KMS-11 (cell line): ENCODE data around the gene GRIP1.

Source experiments
- H2AFZ ChIP-seq: fragments of 200-600 bp; sonication (generic); 2 replicates; pipeline ENCODE4 v1.6.1; 2016; ENCODE audit warnings: antibody characterized with exemption, mixed run types, low read depth
- H3K27ac ChIP-seq: fragments of 200-600 bp; sonication (generic); 2 replicates; pipeline ENCODE4 v1.6.1; 2016; ENCODE audit warnings: mild to moderate bottlenecking, mixed run types
- H3K27me3 ChIP-seq: fragments of 200-600 bp; sonication (generic); 2 replicates; pipeline ENCODE4 v1.6.1; 2017; ENCODE audit warnings: mild to moderate bottlenecking, low read depth, mixed run types, moderate library complexity; ENCODE audit not compliant: insufficient read depth
- H3K36me3 ChIP-seq: fragments of 200-600 bp; sonication (generic); 2 replicates; pipeline ENCODE4 v1.6.1; 2017; ENCODE audit warnings: mild to moderate bottlenecking, mixed run types; ENCODE audit not compliant: insufficient read depth
- H3K4me1 ChIP-seq: fragments of 200-600 bp; sonication (generic); 2 replicates; pipeline ENCODE4 v1.6.1; 2016; ENCODE audit warnings: mild to moderate bottlenecking, low read depth, mixed run types; ENCODE audit not compliant: poor library complexity, severe bottlenecking
- H3K4me2 ChIP-seq: fragments of 200-600 bp; sonication (generic); 2 replicates; pipeline ENCODE4 v1.7.0; 2016; ENCODE audit warnings: mild to moderate bottlenecking, mixed run types
- H3K4me3 ChIP-seq: fragments of 200-600 bp; sonication (generic); IDR thresholded peaks from 2 replicates; pipeline ENCODE4 v1.6.1; 2017; ENCODE audit warnings: low read depth, low read length, mixed read lengths; ENCODE audit not compliant: insufficient read depth
- H3K79me2 ChIP-seq: fragments of 200-600 bp; sonication (generic); 2 replicates; pipeline ENCODE4 v1.6.1; 2016; ENCODE audit warnings: low read depth, mixed run types; ENCODE audit not compliant: insufficient read depth
- H3K9ac ChIP-seq: fragments of 200-600 bp; sonication (generic); 2 replicates; pipeline ENCODE4 v1.6.1; 2016; ENCODE audit warnings: mild to moderate bottlenecking, mixed run types
- H4K20me1 ChIP-seq: fragments of 200-600 bp; sonication (generic); 2 replicates; pipeline ENCODE4 v1.6.1; 2016; ENCODE audit warnings: mild to moderate bottlenecking, mixed run types; ENCODE audit not compliant: insufficient read depth
- TF ChIP-seq, protein P1 (sequence below): fragments of 200-600 bp; sonication (generic); conservative IDR thresholded peaks from 2 replicates; pipeline ENCODE4 v1.6.1; 2017; ENCODE audit warnings: low read depth, mild to moderate bottlenecking, antibody characterized with exemption, low read length, moderate library complexity, mixed read lengths

GRIP1 gene

DNA sequence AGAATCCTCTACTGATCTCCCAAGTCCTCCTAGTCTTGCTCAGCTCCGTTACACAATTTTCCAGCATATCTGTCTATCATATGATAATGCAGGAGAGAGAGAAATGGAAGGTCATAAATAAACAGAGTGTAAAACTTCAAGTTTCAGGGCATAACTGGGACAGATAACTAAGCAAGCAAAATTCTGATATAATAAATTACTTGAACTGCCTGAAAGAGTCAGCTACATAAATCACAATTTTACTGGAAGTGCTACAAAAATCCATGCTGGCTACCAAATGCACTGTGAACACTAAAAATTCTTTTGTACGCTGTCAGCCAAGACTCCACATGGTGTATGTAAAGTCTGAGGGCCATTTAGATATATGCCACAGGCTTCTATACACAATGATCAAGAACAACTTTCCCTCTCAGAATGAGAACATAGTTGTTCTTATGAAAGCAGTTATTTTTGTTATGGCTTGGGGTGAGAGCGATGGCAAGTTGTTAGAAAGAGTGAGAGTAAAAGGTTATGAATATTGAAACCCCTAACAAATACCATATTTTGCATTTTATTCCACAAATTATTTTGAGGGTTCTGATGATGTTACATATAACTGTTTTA is 41.1 kb downstream of the GRIP1 start:
- no peaks in the 10 kb centered on the region for H3K79me2 ChIP-seq
- no peak overlapping the region for H3K27ac ChIP-seq
- H3K36me3 ChIP-seq: no peaks in the 10 kb centered on the region
- no peak overlapping the region for H3K4me3 ChIP-seq
- no peaks in the 10 kb centered on the region for H4K20me1 ChIP-seq
- H3K4me1 ChIP-seq: no peaks in the 10 kb centered on the region
- no peak overlapping the region for H3K4me2 ChIP-seq
- TF ChIP-seq, protein P1, sequence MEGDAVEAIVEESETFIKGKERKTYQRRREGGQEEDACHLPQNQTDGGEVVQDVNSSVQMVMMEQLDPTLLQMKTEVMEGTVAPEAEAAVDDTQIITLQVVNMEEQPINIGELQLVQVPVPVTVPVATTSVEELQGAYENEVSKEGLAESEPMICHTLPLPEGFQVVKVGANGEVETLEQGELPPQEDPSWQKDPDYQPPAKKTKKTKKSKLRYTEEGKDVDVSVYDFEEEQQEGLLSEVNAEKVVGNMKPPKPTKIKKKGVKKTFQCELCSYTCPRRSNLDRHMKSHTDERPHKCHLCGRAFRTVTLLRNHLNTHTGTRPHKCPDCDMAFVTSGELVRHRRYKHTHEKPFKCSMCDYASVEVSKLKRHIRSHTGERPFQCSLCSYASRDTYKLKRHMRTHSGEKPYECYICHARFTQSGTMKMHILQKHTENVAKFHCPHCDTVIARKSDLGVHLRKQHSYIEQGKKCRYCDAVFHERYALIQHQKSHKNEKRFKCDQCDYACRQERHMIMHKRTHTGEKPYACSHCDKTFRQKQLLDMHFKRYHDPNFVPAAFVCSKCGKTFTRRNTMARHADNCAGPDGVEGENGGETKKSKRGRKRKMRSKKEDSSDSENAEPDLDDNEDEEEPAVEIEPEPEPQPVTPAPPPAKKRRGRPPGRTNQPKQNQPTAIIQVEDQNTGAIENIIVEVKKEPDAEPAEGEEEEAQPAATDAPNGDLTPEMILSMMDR: no peak
- H3K9ac ChIP-seq: no peak overlapping the region
- H3K27me3 ChIP-seq: no peaks in the 10 kb centered on the region
- H2AFZ ChIP-seq: no peak overlapping the region

DNA sequence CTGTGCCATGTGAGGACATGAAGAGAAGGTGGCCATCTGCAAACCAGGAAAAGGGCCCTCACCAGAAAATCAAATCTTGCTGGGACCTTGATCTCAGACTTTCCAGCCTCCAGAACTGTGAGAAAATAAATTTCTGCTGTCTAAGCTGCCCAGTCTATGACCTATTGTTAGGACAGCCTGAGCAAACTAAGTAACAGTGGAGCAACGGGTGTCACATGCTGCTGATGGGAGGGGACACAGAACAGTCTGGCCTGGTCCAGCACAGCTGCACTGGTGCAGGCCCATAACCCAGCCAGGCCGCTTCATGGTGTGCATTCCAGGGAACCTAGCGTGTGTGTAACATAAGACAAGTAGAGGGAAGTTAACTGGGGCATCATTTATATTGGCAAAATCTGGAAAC is 42.1 kb downstream of the GRIP1 start:
- no peak overlapping the region for H3K27ac ChIP-seq
- no peaks in the 10 kb centered on the region for H3K36me3 ChIP-seq
- TF ChIP-seq, protein P1: no peak
- H3K27me3 ChIP-seq: no peaks in the 10 kb centered on the region
- H3K79me2 ChIP-seq: no peaks in the 10 kb centered on the region
- H2AFZ ChIP-seq: no peak overlapping the region
- H3K4me2 ChIP-seq: no peak overlapping the region
- no peaks in the 10 kb centered on the region for H4K20me1 ChIP-seq
- H3K4me3 ChIP-seq: no peak overlapping the region
- H3K4me1 ChIP-seq: no peaks in the 10 kb centered on the region
- no peak overlapping the region for H3K9ac ChIP-seq

DNA sequence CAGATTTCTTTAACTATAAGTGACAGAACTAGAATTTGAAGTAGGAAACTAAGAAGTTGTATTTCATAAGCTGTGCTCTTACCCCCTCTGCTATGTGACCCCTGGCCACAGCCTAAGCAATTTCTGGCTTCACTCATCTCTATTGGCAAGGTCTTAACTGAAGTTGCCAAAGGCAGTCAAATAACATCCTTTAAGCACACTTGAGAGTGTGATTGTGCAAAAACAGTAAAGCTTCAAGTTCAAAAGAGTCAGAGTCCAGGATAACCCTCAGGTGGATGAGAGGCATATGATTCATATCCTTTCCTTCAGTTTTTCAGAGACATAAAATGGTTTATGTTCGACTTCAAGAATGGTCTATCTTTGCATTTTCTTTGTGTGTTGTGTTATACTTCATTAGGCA is 45.2 kb downstream of the GRIP1 start:
- H3K79me2 ChIP-seq: no peaks in the 10 kb centered on the region
- no peak overlapping the region for H3K27ac ChIP-seq
- no peak overlapping the region for H3K9ac ChIP-seq
- H3K36me3 ChIP-seq: no peaks in the 10 kb centered on the region
- H3K4me2 ChIP-seq: no peak overlapping the region
- H3K4me1 ChIP-seq: peaks cover 4% of the 10 kb centered on the region
- H3K27me3 ChIP-seq: no peaks in the 10 kb centered on the region
- TF ChIP-seq, protein P1: no peak
- H3K4me3 ChIP-seq: no peak overlapping the region
- no peak overlapping the region for H2AFZ ChIP-seq
- no peaks in the 10 kb centered on the region for H4K20me1 ChIP-seq

DNA sequence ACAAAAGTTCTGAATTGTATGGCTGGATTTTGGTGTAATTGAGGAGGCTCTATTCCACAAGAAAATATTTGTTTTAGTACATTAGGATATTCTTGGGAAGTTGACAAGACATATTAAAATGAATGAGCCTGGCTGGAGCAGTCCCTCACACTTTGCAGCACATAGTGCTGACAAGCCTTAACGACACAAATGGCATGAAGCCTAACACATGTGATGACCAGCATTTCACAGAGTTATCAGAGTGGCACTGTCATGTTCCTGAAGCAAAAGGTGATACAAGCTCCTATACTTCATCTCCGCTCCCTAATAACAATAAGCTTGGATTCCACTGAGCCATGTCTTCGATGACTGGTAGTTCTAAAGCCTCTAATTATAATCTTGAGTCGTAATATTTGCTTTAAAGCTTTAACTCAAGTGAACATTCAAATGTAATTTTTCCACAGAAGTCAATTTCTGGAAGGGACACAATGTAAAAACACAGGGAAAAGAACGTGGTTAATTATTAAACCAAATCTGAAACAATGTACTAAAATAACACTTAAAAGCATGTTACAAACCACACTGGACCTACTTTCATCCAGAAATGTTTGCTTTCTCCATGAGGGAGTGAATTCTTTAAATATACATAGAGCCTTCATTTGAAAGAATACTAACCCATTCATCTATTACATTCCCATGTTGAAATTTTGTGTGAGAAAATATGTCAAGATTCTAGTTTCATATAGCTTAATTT is 49.6 kb downstream of the GRIP1 start:
- peaks cover 4% of the 10 kb centered on the region for H3K4me1 ChIP-seq
- H3K9ac ChIP-seq: no peak overlapping the region
- no peaks in the 10 kb centered on the region for H3K27me3 ChIP-seq
- H3K27ac ChIP-seq: no peak overlapping the region
- H4K20me1 ChIP-seq: no peaks in the 10 kb centered on the region
- H3K79me2 ChIP-seq: no peaks in the 10 kb centered on the region
- H3K4me3 ChIP-seq: no peak overlapping the region
- H3K36me3 ChIP-seq: no peaks in the 10 kb centered on the region
- H3K4me2 ChIP-seq: no peak overlapping the region
- H2AFZ ChIP-seq: no peak overlapping the region
- TF ChIP-seq, protein P1: no peak
